Pulmonary artery endothelial cell (primary cell): Measurements from ENCODE around the gene COG4. TPM values are rescaled to one million over a fixed set of nuclear protein-coding genes. Genes with fewer than 3 reads are reported as not detected.

Experiments
- DNase-seq: peaks from one replicate; pipeline ENCODE4 v3.0.0-alpha.2; 2011; ENCODE audit warnings: low read depth, low spot score
- total RNA-seq: library from RNA; depleted of rRNA; stranded (reverse); fragments of >200 nt; gene quantifications from 2 replicates; pipeline ENCODE4 v1.2.3, GENCODE V29; 2014

Gene COG4
- total RNA-seq, 1 donor from 2014 or later, result 68.3 TPM

- no peak for DNase-seq
These were observed 42.9 kb downstream of the COG4 start for GRCh38 chr16:70480127-70481105.

- no peak for DNase-seq
These were observed 44.4 kb downstream of the COG4 start for GRCh38 chr16:70478912-70479341.

GRCh38 chr16:70478169-70478568 lies 45.2 kb downstream of the COG4 start:
- no peak for DNase-seq

- DNase-seq, result peak; percentile 32
These were observed 46.9 kb downstream of the COG4 start for GRCh38 chr16:70476272-70477020.

GRCh38 chr16:70475054-70475871 lies 48.1 kb downstream of the COG4 start:
- no peak for DNase-seq

DNA sequence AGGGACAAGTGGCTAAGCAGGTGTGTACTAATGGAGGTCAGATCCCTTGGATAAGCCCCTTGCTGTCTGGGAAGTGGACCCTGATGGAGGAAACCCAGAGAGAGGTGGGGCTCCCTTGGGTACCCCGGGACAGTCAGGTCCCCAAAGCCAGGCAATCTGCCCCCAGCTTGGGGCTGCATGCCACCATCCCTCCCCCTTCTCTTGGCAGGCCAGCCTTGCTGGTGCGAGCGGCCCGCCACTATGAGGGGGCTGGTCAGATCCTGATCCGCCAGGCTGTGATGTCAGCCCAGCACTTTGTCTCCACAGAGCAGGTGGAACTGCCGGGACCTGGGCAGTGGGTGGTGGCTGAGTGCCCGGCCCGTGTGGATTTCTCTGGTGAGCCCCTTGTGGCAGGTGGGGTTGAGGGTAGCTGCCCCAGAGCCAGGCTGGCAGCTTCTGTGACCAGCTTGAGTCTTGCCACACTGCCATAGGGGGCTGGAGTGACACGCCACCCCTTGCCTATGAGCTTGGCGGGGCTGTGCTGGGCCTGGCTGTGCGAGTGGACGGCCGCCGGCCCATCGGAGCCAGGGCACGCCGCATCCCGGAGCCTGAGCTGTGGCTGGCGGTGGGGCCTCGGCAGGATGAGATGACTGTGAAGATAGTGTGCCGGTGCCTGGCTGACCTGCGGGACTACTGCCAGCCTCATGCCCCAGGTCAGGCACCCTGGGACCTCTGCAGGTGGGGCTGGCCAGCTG lies 48.9 kb downstream of the COG4 start:
- no peak for DNase-seq

- DNase-seq, result no peak
These were observed 49.7 kb downstream of the COG4 start for GRCh38 chr16:70473446-70474319.

- DNase-seq, result no peak
These were observed 50.4 kb downstream of the COG4 start for GRCh38 chr16:70472786-70473433.

DNA sequence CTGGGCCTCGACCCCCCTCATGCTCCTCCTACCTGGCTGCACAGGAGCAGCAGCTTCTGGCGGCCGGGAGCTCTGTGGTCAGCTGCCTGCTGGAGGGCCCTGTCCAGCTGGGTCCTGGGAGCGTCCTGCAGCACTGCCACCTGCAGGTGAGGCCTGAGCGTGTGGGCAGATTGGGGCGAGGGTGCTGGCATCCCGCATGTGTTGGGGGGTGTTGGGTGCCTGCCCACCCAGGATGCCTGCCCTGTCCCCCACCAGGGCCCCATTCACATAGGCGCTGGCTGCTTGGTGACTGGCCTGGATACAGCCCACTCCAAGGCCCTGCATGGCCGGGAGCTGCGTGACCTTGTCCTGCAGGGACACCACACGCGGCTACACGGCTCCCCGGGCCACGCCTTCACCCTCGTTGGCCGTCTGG lies 52.4 kb downstream of the COG4 start:
- DNase-seq, result no peak

- DNase-seq, result no peak
These were observed 53.0 kb downstream of the COG4 start for GRCh38 chr16:70470141-70470926.

DNA sequence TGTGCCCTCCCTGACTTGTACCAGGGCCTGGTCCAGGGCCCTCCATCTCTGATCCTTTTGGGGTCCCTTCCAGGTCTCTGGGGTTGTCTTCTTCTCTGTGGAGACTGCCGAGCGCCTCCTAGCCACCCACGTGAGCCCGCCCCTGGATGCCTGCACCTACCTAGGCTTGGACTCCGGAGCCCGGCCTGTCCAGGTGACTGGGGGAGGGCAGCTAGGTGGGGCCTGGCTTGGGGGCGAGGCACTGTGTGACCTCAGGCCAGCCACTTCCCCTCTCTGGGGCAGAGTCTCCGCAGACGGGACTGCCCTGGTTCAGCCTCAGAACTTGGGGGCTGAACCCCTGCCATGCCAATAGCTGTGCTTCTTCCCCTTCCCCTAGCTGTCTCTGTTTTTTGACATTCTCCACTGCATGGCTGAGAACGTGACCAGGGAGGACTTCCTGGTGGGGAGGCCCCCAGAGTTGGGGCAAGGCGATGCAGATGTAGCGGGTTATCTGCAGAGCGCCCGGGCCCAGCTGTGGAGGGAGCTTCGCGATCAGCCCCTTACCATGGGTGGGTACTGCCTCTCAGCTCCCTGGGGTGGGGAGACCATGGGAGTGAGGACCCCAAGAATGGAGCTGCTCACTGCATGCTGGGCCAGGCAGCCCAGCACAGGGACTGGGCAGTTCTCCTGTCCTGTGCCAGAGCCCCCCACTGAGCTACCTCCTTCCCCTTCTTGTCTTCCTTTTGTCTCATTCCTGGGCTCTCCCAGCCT lies 54.4 kb downstream of the COG4 start:
- no peak for DNase-seq

- no peak for DNase-seq
These were observed 55.7 kb downstream of the COG4 start for GRCh38 chr16:70467608-70468007.

GRCh38 chr16:70467113-70467512 lies 56.2 kb downstream of the COG4 start:
- DNase-seq, result no peak

DNA sequence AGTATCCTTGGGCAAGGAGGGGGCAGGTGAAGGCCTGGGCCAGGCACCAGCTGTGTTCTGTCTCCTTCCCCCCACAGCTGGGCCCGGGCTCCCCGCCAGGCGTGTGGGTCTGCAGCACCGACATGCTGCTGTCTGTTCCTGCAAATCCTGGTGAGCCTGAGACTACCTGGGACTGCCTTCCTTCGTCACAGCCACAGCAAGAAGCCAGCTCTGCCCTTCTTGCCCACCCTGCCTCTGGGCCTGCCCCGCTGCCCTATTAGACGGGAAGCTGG lies 56.6 kb downstream of the COG4 start:
- no peak for DNase-seq

- no peak for DNase-seq
These were observed 57.2 kb downstream of the COG4 start for GRCh38 chr16:70465999-70466804.

- no peak for DNase-seq
These were observed 60.1 kb downstream of the COG4 start for GRCh38 chr16:70463235-70463634.

DNA sequence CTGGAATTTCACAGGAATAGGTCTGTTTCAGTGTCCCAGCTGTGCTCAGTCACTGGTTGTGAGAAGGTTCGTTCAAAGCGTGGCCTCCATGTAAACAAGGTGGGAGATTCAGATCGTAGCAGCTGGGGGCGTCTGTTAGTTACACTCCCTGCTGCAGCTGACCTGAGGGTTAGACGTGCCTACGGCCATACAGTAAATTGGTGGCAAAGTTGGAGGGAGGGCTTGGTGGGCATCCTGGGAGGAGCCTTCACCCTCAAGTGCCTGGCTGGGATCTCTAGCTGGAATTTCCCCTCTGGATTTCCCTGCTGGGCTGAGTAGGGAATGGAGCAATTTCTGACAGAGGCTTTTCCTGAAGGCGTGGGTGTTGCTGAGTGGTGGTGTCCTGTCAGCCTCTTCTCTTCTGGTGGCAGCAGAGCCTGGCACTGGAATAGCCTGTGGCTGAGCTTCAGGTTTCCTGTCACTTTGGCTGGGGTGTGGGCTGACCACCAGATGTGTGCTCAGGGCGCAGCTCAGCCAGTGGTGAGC lies 62.6 kb downstream of the COG4 start:
- DNase-seq, result no peak
